Measurements from ENCODE around the gene CACTIN. TPM values are rescaled to one million over a fixed set of nuclear protein-coding genes. Genes with fewer than 3 reads are reported as not detected.

Gene CACTIN
- total and polyA plus RNA-seq, 7 donors: 6.2 to 23.9 (median 20.5) TPM

GRCh38 chr19:3593156-3593555 lies 33.4 kb downstream of the CACTIN start:
- H3K4me1 ChIP-seq: no peaks in the 10 kb centered on the region
- no peak overlapping the region for H3K27ac ChIP-seq
- H3K4me3 ChIP-seq: no peak overlapping the region
- intact Hi-C loops (cut with DNase I): no loop called here
- H3K36me3 ChIP-seq: no peaks in the 10 kb centered on the region
- no peaks in the 10 kb centered on the region for H3K27me3 ChIP-seq
- DNase-seq: no peak
- no peak for TF ChIP-seq POLR2AphosphoS5 (IDR thresholded peaks at IDR 0.05)
- no peak for TF ChIP-seq CTCF (IDR thresholded peaks at IDR 0.05)
- TF ChIP-seq EP300 (IDR thresholded peaks at IDR 0.05): no peak
- no peak for TF ChIP-seq POLR2A (IDR thresholded peaks at IDR 0.05)
- WGBS, 2 donors: 37 to 51% methylated on average over 11 of the region's 11 CpGs
- no peaks in the 10 kb centered on the region for H3K9me3 ChIP-seq

DNA sequence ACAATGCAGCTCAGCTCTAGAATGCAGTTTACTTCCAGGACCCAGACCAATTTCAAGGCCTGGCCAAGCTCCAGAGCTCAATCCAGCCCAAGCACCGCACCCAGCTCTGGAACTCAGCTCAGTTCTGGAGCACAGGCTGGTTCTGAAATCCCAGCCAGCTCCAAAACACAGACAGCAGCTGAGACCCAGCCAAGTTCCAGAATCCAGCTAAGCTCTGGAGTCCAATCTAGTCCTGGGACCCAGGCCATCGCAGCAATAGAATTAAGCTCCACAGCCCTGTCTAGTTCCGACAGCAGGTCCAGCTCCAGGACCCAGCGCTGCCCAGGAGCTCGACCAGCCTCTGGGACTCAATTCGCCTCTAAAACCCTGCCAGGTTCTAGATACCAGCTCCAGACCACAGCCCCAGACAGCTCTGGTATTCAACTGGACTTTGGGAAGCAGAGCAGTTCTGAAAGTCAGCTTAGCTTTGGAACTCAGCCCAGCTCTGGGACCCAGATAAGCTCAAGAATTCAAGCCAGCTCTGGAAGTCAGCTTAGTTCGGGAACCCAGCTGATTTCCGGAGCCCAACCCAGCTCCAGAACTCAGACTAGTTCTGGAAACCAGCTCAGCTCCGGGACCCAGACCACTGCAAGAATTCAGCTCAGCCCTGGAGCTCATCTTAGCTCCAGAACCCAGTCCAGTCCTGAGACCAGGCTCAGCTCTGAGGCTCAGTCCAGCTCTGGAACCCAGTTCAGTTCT lies 34.5 kb downstream of the CACTIN start:
- Histone ChIP-seq H3K27me3 (no peaks in the 10 kb centered on the region), H3K4me3 (no peak overlapping the region), H3K4me1 (peaks cover 0 to 3% (median 3%) of the 10 kb centered on the region in 4 donors), H3K9me3 (no peaks in the 10 kb centered on the region), H3K27ac (no peak overlapping the region), H3K36me3 (no peaks in the 10 kb centered on the region)
- 89 to 91% methylated on average over 9 of the region's 9 CpGs for WGBS, 2 donors
- TF ChIP-seq EP300 (IDR thresholded peaks at IDR 0.05) (no peak), POLR2AphosphoS5 (IDR thresholded peaks at IDR 0.05) (no peak), CTCF (IDR thresholded peaks at IDR 0.05) (no peak), POLR2A (IDR thresholded peaks at IDR 0.05) (no peak)
- DNase-seq: no peak
- intact Hi-C loops (cut with DNase I): no loop called here

- DNase-seq: no peak
- H3K36me3 ChIP-seq: no peaks in the 10 kb centered on the region
- intact Hi-C loops (cut with DNase I): no loop called here
- no peak for TF ChIP-seq POLR2AphosphoS5 (IDR thresholded peaks at IDR 0.05)
- TF ChIP-seq POLR2A (IDR thresholded peaks at IDR 0.05): no peak
- TF ChIP-seq CTCF (IDR thresholded peaks at IDR 0.05): no peak
- no peak for TF ChIP-seq EP300 (IDR thresholded peaks at IDR 0.05)
- H3K9me3 ChIP-seq: no peaks in the 10 kb centered on the region
- WGBS, 2 donors: 90 to 92% methylated on average over 8 of the region's 8 CpGs
- H3K4me3 ChIP-seq: no peak overlapping the region
- no peak overlapping the region for H3K27ac ChIP-seq
- peaks cover 0 to 12% (median 12%) of the 10 kb centered on the region in 4 donors for H3K4me1 ChIP-seq
- peaks cover 3 to 8% (median 5%) of the 10 kb centered on the region in 3 donors for H3K27me3 ChIP-seq
These were observed 35.5 kb downstream of the CACTIN start for GRCh38 chr19:3590991-3591659.

DNA sequence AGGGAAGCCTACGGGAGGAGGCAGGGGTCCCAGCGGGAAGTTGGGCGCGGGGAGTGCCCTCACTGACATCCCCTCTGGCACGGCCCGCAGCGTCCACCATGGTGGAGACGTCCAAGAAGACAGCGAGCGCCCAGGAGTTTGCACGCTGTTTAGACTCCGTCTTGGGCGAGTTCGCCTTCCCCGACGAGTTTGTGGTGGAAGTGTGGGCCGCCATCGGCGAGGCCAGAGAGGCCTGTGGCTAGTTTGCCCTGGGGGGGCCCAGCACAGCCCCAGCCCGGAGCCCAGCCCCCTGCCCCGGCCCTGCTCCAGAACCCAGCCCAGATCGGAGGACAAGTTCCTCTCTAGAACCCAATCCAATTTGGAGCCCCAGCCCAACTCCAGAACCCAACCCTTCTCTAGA lies 36.6 kb downstream of the CACTIN start:
- no peak overlapping the region for H3K27ac ChIP-seq
- H3K27me3 ChIP-seq: peaks cover 15 to 20% (median 16%) of the 10 kb centered on the region in 3 donors
- peaks cover 0 to 24% (median 23%) of the 10 kb centered on the region in 4 donors for H3K4me1 ChIP-seq
- 94 to 96% methylated on average over 22 of the region's 22 CpGs for WGBS, 2 donors
- TF ChIP-seq POLR2AphosphoS5 (IDR thresholded peaks at IDR 0.05) (no peak), EP300 (IDR thresholded peaks at IDR 0.05) (no peak), CTCF (IDR thresholded peaks at IDR 0.05) (no peak), POLR2A (IDR thresholded peaks at IDR 0.05) (no peak)
- no peak overlapping the region for H3K4me3 ChIP-seq
- no peaks in the 10 kb centered on the region for H3K9me3 ChIP-seq
- H3K36me3 ChIP-seq: no peaks in the 10 kb centered on the region
- no peak for DNase-seq
- intact Hi-C loops (cut with DNase I): no loop called here

Data from sigmoid colon (tissue), 7 donors.